ENCODE data around the gene MTMR12. TPM values are rescaled to one million over a fixed set of nuclear protein-coding genes. Genes with fewer than 3 reads are reported as not detected.

Gene MTMR12
- total RNA-seq, 5 donors from 2014 or later (not counting 1 experiment from before 2014, with no cell fraction given), result 19.3 to 22.2 (median 20.0) TPM

DNA sequence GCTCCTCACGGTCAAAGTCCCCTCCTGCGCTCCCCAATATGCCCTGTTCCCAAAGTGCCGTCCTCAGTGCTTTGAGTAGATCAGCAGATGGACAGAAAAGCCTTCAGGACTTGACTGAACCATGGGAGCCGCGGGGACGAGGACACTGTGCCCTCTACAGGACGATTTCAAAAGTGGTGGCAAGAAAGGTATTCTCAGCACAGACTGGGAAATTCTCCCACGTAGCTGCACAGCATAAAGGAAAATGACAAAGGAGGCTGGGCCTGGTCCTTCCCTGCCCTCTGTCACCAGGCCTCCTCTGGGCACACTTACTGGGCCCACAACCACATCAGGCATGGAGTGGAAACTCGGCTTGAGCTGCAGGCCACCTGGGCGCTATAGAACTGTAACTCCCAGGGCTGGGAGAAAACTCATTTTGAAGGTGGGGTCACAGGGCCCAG, 16.7 kb upstream of the MTMR12 start:
- DNase-seq (peak in 30 of 35 experiments; percentile 12 to 74 (median 35)), ATAC-seq (replicated peaks in 1 of 4) (peak; percentile 73 to 82 (median 76))
- Mint-ChIP-seq H3K4me1 (peaks cover 2 to 5% (median 2%) of the 10 kb centered on the region in 3 donors), H3K27ac (no peak overlapping the region), H3K27me3 (no peaks in the 10 kb centered on the region), H3K36me3 (no peaks in the 10 kb centered on the region), H3K4me3 (no peak overlapping the region), H3K9me3 (no peaks in the 10 kb centered on the region)
- no peaks in the 10 kb centered on the region for H3K9me3 ChIP-seq
- no peaks in the 10 kb centered on the region for H3K36me3 ChIP-seq (ENCODE audit: control insufficient read depth in 2 of 2, extremely low read depth in 1 of 2, insufficient read depth in 1 of 2, low read length in 1 of 2)
- H3K4me1 ChIP-seq (ENCODE audit: control insufficient read depth in 1 of 2, extremely low read depth in 1 of 2, insufficient read depth in 2 of 2, low read length in 2 of 2), result peaks cover 0 to 5% of the 10 kb centered on the region in 2 experiments
- no peaks in the 10 kb centered on the region for H3K27me3 ChIP-seq (replicated peaks in 1 of 2; ENCODE audit: control insufficient read depth in 2 of 2, extremely low read depth in 1 of 2, insufficient read depth in 2 of 2, low read length in 1 of 2)
- POLR2A ChIA-PET, result interaction anchor here in 1 of 2 donors (0.6 kb wide), 1 partner anchor 28 kb away, joined by 5 read pairs; no protein-coding TSS in a partner anchor
- CTCF ChIA-PET, result interaction anchor here (0.5 to 5.6 kb wide), 13 partner anchors 22 to 798 kb away, joined by 3 to 66 read pairs (median 4); partner anchors contain the start of genes C5orf22 (in 1 of the 2) and DROSHA (in 1 of the 2)
- H3K27ac ChIP-seq (ENCODE audit: low read length), result no peak overlapping the region
- no peak overlapping the region for H3K4me3 ChIP-seq (ENCODE audit: control insufficient read depth in 1 of 2, extremely low read depth in 1 of 2, low read length in 1 of 2)
- WGBS (ENCODE audit: insufficient coverage), result 33% methylated on average over 8 of the region's 10 CpGs

DNA sequence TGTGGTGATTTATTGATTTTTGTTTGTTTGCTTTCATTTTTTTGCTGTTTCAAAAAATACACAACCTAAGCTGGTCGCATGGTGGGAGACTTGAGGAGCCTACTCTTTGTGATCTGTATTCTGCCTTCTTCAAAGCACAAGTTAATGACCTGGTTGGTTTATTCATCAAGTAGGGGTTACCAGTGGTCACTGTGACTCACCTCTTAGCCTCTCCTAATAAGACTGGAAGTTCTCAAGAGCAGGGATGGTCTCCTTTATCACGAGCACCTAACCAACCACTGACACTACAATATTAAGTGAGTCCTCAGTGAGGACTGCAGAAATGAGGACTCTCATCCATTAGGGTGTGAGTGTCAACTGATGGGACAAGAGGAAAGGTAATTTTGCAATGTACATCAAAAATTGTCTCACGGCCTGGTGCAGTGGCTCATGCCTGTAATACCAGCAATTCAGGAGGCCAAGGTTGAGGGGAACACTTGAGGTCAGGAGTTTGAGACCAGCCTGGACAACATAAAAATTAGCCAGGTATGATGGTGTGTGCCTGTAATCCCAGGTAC, 13.6 kb upstream of the MTMR12 start:
- CTCF ChIA-PET, result no interaction called here
- WGBS (ENCODE audit: insufficient coverage), result no CpG with 5 or more reads among the region's 3 CpGs

DNA sequence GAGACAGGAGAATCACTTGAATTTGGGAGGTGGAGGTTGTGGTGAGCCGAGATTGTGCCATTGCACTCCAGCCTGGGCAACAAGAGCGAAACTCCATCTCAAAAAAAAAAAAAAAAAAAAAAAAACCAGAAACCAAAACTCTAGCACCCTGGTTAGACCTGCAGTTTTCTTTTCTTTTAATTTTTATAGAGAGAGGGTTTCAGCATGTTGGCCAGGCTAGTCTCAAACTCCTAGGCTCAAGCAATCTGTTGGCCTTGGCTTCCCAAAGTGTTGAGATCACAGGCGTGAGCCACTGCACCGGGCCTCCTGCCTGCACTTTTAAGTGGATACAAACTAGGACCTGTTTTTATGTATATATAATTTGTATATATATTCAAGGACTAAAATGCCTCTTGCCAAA, 12.9 kb upstream of the MTMR12 start:
- Mint-ChIP-seq H3K27ac (no peak overlapping the region), H3K4me1 (peaks cover 2 to 5% (median 2%) of the 10 kb centered on the region in 3 donors), H3K4me3 (no peak overlapping the region), H3K36me3 (peaks cover 5% of the 10 kb centered on the region), H3K9me3 (peaks cover 0 to 5% (median 5%) of the 10 kb centered on the region in 3 donors), H3K27me3 (no peaks in the 10 kb centered on the region)
- H3K27ac ChIP-seq (ENCODE audit: low read length), result no peak overlapping the region
- no peaks in the 10 kb centered on the region for H3K36me3 ChIP-seq (ENCODE audit: control insufficient read depth in 2 of 2, extremely low read depth in 1 of 2, insufficient read depth in 1 of 2, low read length in 1 of 2)
- no peaks in the 10 kb centered on the region for H3K27me3 ChIP-seq (replicated peaks in 1 of 2; ENCODE audit: control insufficient read depth in 2 of 2, extremely low read depth in 1 of 2, insufficient read depth in 2 of 2, low read length in 1 of 2)
- WGBS (ENCODE audit: insufficient coverage), result no CpG with 5 or more reads among the region's 4 CpGs
- ChIA-PET CTCF (interaction anchor here in 1 of 2 donors (0.7 kb wide), 1 partner anchor 55 kb away, joined by 4 read pairs; no protein-coding TSS in a partner anchor), POLR2A (no interaction called here)
- H3K9me3 ChIP-seq, result no peaks in the 10 kb centered on the region
- no peak for DNase-seq
- no peak for ATAC-seq (replicated peaks in 1 of 4)
- no peak overlapping the region for H3K4me3 ChIP-seq (ENCODE audit: control insufficient read depth in 1 of 2, extremely low read depth in 1 of 2, low read length in 1 of 2)
- peaks cover 0 to 5% of the 10 kb centered on the region in 2 experiments for H3K4me1 ChIP-seq (ENCODE audit: control insufficient read depth in 1 of 2, extremely low read depth in 1 of 2, insufficient read depth in 2 of 2, low read length in 2 of 2)

More for the DNA sequence above, 13.6 kb upstream of the MTMR12 start:
- no peaks in the 10 kb centered on the region for H3K27me3 Mint-ChIP-seq
- Histone ChIP-seq H3K4me1 (ENCODE audit: control insufficient read depth in 1 of 2, extremely low read depth in 1 of 2, insufficient read depth in 2 of 2, low read length in 2 of 2) (peaks cover 0 to 5% of the 10 kb centered on the region in 2 experiments), H3K27me3 (replicated peaks in 1 of 2; ENCODE audit: control insufficient read depth in 2 of 2, extremely low read depth in 1 of 2, insufficient read depth in 2 of 2, low read length in 1 of 2) (no peaks in the 10 kb centered on the region), H3K4me3 (ENCODE audit: control insufficient read depth in 1 of 2, extremely low read depth in 1 of 2, low read length in 1 of 2) (no peak overlapping the region), H3K9me3 (no peaks in the 10 kb centered on the region), H3K27ac (ENCODE audit: low read length) (no peak overlapping the region), H3K36me3 (ENCODE audit: control insufficient read depth in 2 of 2, extremely low read depth in 1 of 2, insufficient read depth in 1 of 2, low read length in 1 of 2) (no peaks in the 10 kb centered on the region)
- peaks cover 0 to 5% (median 5%) of the 10 kb centered on the region in 3 donors for H3K9me3 Mint-ChIP-seq
- DNase-seq (no peak), ATAC-seq (replicated peaks in 1 of 4) (no peak)
- peak overlapping the region in 1 of 2 donors; percentile 54 for H3K27ac Mint-ChIP-seq
- no peak overlapping the region for H3K4me3 Mint-ChIP-seq
- peaks cover 2 to 5% (median 2%) of the 10 kb centered on the region in 3 donors for H3K4me1 Mint-ChIP-seq
- POLR2A ChIA-PET, result no interaction called here
- H3K36me3 Mint-ChIP-seq, result peaks cover 5% of the 10 kb centered on the region

DNA sequence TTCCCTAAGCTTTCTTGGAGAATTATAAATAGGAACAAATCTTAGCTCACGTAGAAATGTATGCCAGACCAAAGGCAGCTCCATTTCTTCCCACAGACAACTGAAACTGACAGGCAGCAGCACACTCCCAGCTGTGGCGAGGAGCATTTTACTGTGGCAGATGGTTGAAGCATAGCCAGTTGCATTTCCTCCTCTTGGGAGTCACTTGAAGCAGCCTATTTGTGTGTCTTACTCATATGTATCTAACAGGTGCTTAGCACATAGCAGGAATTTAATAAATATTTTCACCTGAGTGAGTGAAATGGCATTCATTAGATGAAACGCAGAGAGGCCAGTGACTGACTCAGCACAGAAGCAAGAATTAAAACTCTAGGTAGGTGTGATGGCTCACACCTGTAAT, 12.3 kb upstream of the MTMR12 start:
- H3K27ac Mint-ChIP-seq, result no peak overlapping the region
- WGBS (ENCODE audit: insufficient coverage), result 78% methylated on average over 2 of the region's 3 CpGs
- H3K27ac ChIP-seq (ENCODE audit: low read length), result no peak overlapping the region
- H3K4me3 Mint-ChIP-seq, result no peak overlapping the region
- ChIA-PET POLR2A (interaction anchor here in 1 of 2 donors (0.6 kb wide), 1 partner anchor 265 kb away, joined by 3 read pairs; no protein-coding TSS in a partner anchor), CTCF (interaction anchor here in 1 of 2 donors (0.6 to 0.7 kb wide), 2 partner anchors 56 to 65 kb away, joined by 4 to 5 read pairs; no protein-coding TSS in a partner anchor)
- peaks cover 0 to 5% of the 10 kb centered on the region in 2 experiments for H3K4me1 ChIP-seq (ENCODE audit: control insufficient read depth in 1 of 2, extremely low read depth in 1 of 2, insufficient read depth in 2 of 2, low read length in 2 of 2)
- ATAC-seq (replicated peaks in 1 of 4) (no peak), DNase-seq (no peak)
- H3K9me3 Mint-ChIP-seq, result peaks cover 0 to 5% (median 5%) of the 10 kb centered on the region in 3 donors
- H3K4me1 Mint-ChIP-seq, result peaks cover 2 to 5% (median 2%) of the 10 kb centered on the region in 3 donors
- no peaks in the 10 kb centered on the region for H3K27me3 Mint-ChIP-seq
- H3K9me3 ChIP-seq, result no peaks in the 10 kb centered on the region
- no peak overlapping the region for H3K4me3 ChIP-seq (ENCODE audit: control insufficient read depth in 1 of 2, extremely low read depth in 1 of 2, low read length in 1 of 2)
- H3K36me3 Mint-ChIP-seq, result peaks cover 5% of the 10 kb centered on the region
- H3K36me3 ChIP-seq (ENCODE audit: control insufficient read depth in 2 of 2, extremely low read depth in 1 of 2, insufficient read depth in 1 of 2, low read length in 1 of 2), result no peaks in the 10 kb centered on the region
- H3K27me3 ChIP-seq (replicated peaks in 1 of 2; ENCODE audit: control insufficient read depth in 2 of 2, extremely low read depth in 1 of 2, insufficient read depth in 2 of 2, low read length in 1 of 2), result no peaks in the 10 kb centered on the region

DNA sequence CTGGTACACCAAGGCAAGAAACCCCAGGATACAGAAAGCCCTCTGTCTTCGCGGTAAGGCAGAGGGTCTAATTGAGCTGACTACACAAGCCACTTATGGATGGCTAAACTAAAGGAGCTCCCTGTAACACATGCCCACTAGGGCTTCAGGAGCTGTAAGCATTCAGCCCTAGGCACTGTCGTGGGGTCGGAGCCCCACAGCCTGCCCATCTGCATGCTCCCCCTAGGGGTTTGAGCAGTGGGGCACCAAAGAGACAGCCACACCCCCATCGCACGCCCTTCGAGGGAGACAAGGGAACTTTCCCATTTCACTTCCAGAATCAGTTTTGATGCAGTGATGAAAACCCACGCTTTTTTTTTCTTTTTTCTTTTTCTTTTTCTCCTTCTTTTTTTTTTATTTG, 11.0 kb upstream of the MTMR12 start:
- H3K27ac Mint-ChIP-seq, result no peak overlapping the region
- WGBS (ENCODE audit: insufficient coverage), result 100% methylated on average over 2 of the region's 8 CpGs

DNA sequence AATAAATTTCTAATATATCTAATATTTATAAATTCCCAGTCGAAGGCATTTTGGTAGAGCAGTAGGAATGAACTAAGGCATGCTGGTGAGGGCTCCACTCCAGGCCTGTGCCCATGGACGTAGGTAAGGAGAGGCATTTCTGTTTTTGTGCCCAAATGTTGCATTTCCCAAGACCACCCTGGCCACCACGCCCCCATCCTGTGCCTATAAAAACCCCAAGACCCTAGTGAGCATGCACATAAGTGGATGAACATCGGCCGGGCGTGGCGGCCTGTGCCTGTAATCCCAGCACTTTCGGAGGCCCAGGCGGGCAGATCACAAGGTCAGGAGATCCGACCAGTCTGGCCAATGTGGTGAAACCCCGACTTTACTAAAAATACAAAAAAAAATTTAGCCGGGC, 10.1 kb upstream of the MTMR12 start:
- no peaks in the 10 kb centered on the region for H3K9me3 ChIP-seq
- POLR2A ChIA-PET, result no interaction called here
- CTCF ChIA-PET, result interaction anchor here in 1 of 2 donors (0.6 kb wide), 1 partner anchor 26 kb away, joined by 7 read pairs; no protein-coding TSS in a partner anchor
- Mint-ChIP-seq H3K9me3 (peaks cover 0 to 5% (median 5%) of the 10 kb centered on the region in 3 donors), H3K27ac (no peak overlapping the region), H3K4me1 (no peaks in the 10 kb centered on the region), H3K4me3 (no peak overlapping the region), H3K36me3 (peaks cover 5% of the 10 kb centered on the region), H3K27me3 (no peaks in the 10 kb centered on the region)
- H3K27ac ChIP-seq (ENCODE audit: low read length), result no peak overlapping the region
- H3K4me1 ChIP-seq (ENCODE audit: control insufficient read depth in 1 of 2, extremely low read depth in 1 of 2, insufficient read depth in 2 of 2, low read length in 2 of 2), result no peaks in the 10 kb centered on the region
- H3K27me3 ChIP-seq (replicated peaks in 1 of 2; ENCODE audit: control insufficient read depth in 2 of 2, extremely low read depth in 1 of 2, insufficient read depth in 2 of 2, low read length in 1 of 2), result peaks cover 0 to 2% of the 10 kb centered on the region in 2 experiments
- no peak overlapping the region for H3K4me3 ChIP-seq (ENCODE audit: control insufficient read depth in 1 of 2, extremely low read depth in 1 of 2, low read length in 1 of 2)
- no peak for DNase-seq
- ATAC-seq (replicated peaks in 1 of 4), result no peak
- 93% methylated on average over 8 of the region's 12 CpGs for WGBS (ENCODE audit: insufficient coverage)
- H3K36me3 ChIP-seq (ENCODE audit: control insufficient read depth in 2 of 2, extremely low read depth in 1 of 2, insufficient read depth in 1 of 2, low read length in 1 of 2), result no peaks in the 10 kb centered on the region

More for the DNA sequence above, 11.0 kb upstream of the MTMR12 start:
- no peaks in the 10 kb centered on the region for H3K27me3 Mint-ChIP-seq
- peaks cover 5% of the 10 kb centered on the region for H3K36me3 Mint-ChIP-seq
- no peak overlapping the region for H3K4me3 Mint-ChIP-seq
- Histone ChIP-seq H3K9me3 (no peaks in the 10 kb centered on the region), H3K4me3 (ENCODE audit: control insufficient read depth in 1 of 2, extremely low read depth in 1 of 2, low read length in 1 of 2) (no peak overlapping the region), H3K27me3 (replicated peaks in 1 of 2; ENCODE audit: control insufficient read depth in 2 of 2, extremely low read depth in 1 of 2, insufficient read depth in 2 of 2, low read length in 1 of 2) (peaks cover 0 to 2% of the 10 kb centered on the region in 2 experiments), H3K4me1 (ENCODE audit: control insufficient read depth in 1 of 2, extremely low read depth in 1 of 2, insufficient read depth in 2 of 2, low read length in 2 of 2) (no peaks in the 10 kb centered on the region), H3K36me3 (ENCODE audit: control insufficient read depth in 2 of 2, extremely low read depth in 1 of 2, insufficient read depth in 1 of 2, low read length in 1 of 2) (no peaks in the 10 kb centered on the region), H3K27ac (ENCODE audit: low read length) (no peak overlapping the region)
- no peaks in the 10 kb centered on the region for H3K4me1 Mint-ChIP-seq
- ChIA-PET CTCF (no interaction called here), POLR2A (no interaction called here)
- H3K9me3 Mint-ChIP-seq, result peaks cover 0 to 5% (median 5%) of the 10 kb centered on the region in 3 donors
- DNase-seq (no peak), ATAC-seq (replicated peaks in 1 of 4) (no peak)
